C4-2B (cell line): ENCODE measurements around the gene SLC38A9.

Experiments used
- H3K27ac ChIP-seq: fragments of 450-650 bp; 2 replicates; pipeline ENCODE4 v1.5.1; 2017
- ZFX ChIP-seq: fragments of 450-650 bp; IDR thresholded peaks from 2 replicates; pipeline ENCODE4 v1.6.1; 2017
- TF ChIP-seq, protein P1 (sequence below): fragments of 450-650 bp; conservative IDR thresholded peaks from 2 replicates; pipeline ENCODE4 v1.5.1; 2017; ENCODE audit warnings: mild to moderate bottlenecking

The SLC38A9 gene

GRCh38 chr5:55650386-55650785 lies 61.7 kb downstream of the SLC38A9 start:
- TF ChIP-seq, protein P1, sequence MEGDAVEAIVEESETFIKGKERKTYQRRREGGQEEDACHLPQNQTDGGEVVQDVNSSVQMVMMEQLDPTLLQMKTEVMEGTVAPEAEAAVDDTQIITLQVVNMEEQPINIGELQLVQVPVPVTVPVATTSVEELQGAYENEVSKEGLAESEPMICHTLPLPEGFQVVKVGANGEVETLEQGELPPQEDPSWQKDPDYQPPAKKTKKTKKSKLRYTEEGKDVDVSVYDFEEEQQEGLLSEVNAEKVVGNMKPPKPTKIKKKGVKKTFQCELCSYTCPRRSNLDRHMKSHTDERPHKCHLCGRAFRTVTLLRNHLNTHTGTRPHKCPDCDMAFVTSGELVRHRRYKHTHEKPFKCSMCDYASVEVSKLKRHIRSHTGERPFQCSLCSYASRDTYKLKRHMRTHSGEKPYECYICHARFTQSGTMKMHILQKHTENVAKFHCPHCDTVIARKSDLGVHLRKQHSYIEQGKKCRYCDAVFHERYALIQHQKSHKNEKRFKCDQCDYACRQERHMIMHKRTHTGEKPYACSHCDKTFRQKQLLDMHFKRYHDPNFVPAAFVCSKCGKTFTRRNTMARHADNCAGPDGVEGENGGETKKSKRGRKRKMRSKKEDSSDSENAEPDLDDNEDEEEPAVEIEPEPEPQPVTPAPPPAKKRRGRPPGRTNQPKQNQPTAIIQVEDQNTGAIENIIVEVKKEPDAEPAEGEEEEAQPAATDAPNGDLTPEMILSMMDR, result no peak
- no peak for TF ChIP-seq ZFX
- H3K27ac ChIP-seq, result peak overlapping the region; percentile 12

GRCh38 chr5:55649963-55650362 lies 62.2 kb downstream of the SLC38A9 start:
- TF ChIP-seq, protein P1, result no peak
- no peak for TF ChIP-seq ZFX
- H3K27ac ChIP-seq, result no peak overlapping the region

GRCh38 chr5:55645304-55645703 lies 66.8 kb downstream of the SLC38A9 start:
- no peak for TF ChIP-seq ZFX
- TF ChIP-seq, protein P1, result no peak
- no peak overlapping the region for H3K27ac ChIP-seq

DNA sequence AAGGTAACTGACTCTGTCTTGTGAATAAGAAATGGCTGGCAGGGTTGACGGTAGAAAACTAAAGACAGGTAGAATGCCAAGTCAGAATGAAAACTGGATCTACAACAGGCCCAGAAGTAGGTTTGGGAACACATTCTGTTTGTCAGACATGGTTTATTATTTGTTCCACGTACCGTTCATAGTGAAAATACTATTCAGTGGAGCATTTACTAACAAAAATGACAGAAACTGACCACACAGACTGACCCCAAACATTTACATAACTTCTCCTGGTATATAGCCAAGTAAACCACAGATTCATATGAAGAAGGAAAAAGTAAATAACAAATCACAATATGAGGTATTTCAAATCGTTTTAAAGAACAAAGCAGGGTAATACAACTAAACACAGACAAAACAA lies 73.7 kb downstream of the SLC38A9 start:
- H3K27ac ChIP-seq, result peak overlapping the region; percentile 90
- TF ChIP-seq, protein P1, result no peak
- no peak for TF ChIP-seq ZFX

DNA sequence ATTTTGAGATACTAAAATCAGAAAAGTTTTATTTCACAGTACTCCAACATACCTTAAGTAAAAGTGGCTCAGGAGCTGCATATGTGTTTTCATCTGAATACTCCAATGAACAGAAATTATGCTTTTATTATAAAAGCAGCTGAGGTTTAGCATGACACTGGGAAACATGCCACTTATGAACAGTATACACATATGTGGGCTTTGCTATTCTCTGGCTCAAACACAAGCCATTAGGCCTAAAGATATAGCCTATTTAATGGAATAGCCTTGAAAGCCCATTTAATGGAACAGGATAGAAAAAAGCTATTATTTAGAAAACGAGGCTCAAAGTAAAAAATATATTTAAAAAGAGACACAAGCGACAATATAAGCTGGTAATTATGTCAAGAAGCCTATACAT lies 74.1 kb downstream of the SLC38A9 start:
- TF ChIP-seq, protein P1, result no peak
- TF ChIP-seq ZFX, result no peak
- no peak overlapping the region for H3K27ac ChIP-seq

GRCh38 chr5:55636683-55637082 lies 75.4 kb downstream of the SLC38A9 start:
- H3K27ac ChIP-seq, result peak overlapping the region; percentile 62; the same call in 1 of the 2 replicates

GRCh38 chr5:55636177-55636576 lies 75.9 kb downstream of the SLC38A9 start:
- TF ChIP-seq, protein P1, result no peak
- TF ChIP-seq ZFX, result no peak
- no peak overlapping the region for H3K27ac ChIP-seq

More at GRCh38 chr5:55636683-55637082, 75.4 kb downstream of the SLC38A9 start:
- TF ChIP-seq, protein P1, result no peak
- no peak for TF ChIP-seq ZFX
